NCI-H510A treated with DMSO at 0.1 percent for 48 hours (cell line): ENCODE data around the gene TK1.
"Not testable (repeated sequence)": the region's sequence is repeated elsewhere in the genome, so short reads cannot be mapped to it uniquely, and the experiment has no call there.

Source experiments
- DNase-seq: peaks from one replicate; lab custom pipeline; 2025; lab: John Stamatoyannopoulos, UW

TK1 gene

DNA sequence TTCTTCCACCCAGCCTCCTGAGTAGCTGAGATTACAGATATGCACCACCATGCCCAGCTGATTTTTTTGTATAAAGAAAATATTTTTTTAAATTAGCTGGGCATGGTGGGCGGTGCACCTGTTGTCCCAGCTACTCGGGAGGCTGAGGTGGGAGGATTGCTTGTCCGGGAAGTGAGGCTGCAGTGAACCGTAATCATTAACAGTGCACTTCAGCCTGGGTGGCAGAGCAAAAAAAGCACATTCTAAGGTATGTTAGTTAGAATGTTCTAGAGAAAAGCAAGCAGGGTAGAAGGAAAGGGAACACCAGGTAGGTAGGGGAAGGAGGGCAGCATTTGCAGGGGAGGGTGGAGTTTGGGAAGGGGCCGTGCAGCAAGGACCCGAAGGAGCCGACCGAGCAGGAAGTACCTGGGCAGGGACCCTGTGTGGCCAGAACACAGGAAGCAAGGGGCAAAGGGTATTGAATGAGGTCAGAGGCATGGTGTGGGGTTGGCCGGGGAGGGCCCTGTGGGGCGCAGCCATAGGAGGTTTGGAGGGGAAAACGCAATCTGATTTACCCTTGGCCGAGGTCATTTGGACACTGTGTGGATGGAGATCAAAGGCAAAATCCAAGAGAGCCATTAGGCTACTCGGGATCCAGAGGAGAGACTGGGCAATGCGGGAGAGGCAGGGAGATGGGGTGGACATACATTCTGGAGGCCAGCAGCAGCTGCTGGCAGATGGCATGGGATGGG lies 38.4 kb downstream of the TK1 start:
- no peak for DNase-seq

- no peak for DNase-seq
Measured at GRCh38 chr17:78147315-78147998, 39.4 kb downstream of the TK1 start.

- no peak for DNase-seq
Measured at GRCh38 chr17:78146881-78147280, 40.0 kb downstream of the TK1 start.

GRCh38 chr17:78146471-78146869 lies 40.4 kb downstream of the TK1 start:
- no peak for DNase-seq

DNA sequence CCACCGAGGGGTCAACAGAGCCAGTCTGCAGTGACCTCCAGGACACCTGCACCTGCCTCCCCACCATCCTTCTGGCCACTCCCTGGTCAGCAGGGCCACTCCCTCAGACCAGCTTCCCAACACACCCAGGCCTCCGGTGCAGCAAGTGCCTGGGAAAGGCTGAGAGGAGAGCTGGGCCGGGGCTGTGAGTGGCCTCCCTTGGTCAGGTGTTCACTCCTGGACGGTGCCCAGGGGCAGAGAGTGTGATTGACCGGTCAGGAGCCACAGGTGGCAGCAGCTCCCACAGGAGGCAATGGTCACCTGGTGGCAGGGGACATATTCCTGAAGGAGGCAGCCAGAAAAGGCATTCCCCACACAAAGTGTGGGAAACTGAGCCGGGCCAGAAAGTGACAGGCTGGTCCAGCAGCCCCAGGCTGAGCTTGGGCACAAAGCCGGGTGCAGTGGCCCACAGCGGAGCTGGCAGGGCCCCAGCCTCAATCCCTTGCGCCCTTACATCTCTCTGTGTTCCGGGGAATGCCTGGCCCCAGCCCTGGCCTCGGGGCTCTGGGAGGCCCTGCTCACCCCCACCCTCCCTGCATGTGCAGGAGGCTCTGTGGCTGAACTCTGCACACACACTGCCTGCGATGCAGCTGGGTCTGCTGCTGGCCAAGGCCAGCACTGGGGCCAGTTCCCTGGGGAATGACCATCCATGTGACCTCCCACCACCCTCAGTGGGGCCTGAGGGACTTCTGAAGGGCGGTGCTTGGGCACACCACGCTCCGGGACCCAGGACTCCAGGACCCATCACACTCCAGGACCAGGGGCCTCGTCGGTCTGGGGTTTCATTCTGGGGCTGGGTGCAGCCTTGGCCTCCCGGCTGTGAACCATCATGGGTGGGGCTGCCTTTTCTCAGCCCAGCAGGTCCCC lies 41.9 kb downstream of the TK1 start:
- no peak for DNase-seq

DNA sequence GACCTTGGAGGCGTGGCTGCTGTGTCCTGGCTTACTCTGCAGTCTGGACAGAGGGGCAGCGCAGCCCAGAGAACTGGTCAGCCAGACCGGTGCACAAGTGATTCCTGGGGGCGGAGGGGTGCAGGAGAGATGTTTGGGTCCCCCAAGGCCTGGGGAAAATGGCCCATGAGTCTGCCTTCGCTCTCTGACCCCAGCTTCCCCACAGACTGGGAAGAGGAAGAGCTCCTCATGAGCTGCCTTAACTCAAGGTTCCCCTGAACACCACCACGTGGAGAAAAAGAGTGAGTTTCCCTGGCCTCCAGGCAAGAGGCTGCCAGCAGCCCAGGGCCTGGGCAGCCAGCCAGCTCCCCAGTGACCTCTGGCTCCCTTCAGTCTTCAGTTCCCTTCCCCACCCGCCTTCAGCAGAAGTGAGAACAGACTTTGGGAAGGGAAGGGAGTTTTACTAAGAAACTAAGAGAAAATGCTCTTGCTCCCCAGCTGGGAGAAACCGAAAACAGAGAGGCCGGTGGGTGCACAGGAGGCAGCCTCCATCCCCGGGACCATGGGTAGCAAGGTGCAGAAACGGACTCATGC lies 42.6 kb downstream of the TK1 start:
- no peak for DNase-seq

GRCh38 chr17:78143214-78144146 lies 43.4 kb downstream of the TK1 start:
- DNase-seq = no peak

DNA sequence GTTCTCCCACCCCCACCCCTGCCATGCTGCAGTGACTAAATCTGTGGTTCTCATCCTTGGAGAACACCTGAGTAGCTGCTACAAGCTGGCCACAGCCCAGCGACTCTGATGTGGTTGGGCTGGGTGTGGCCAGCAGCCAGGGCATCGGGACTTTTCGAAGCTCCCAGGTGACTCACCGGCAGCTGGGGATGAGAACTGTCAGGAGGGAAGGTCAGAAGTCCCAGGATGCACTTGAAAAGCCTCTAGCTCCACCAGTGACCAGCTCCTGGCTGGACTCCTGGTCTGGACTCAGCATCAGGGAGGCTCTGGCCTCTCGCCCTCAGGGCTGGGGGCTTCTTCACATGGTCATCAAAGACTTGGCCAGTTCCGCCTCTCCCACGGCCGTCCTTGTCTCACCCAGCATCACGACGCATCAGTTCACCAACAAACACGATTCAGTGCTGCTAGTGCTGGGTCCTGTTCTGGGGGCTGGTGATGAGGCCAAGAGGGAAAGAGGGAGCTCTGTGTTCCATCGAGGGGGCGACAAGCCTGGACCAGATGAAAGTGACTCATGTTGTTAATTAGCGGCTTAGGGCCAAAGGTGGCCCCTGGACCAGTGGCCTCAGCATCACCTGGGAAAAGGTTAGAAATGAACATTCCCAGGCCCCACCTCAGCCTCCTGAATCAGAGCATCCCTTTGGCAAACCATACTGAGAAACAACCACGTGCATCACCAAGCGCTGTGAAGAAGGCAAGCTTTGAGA lies 44.6 kb downstream of the TK1 start:
- DNase-seq = peak; percentile 50

- DNase-seq = no peak
Measured at GRCh38 chr17:78141437-78142118, 45.3 kb downstream of the TK1 start.

DNA sequence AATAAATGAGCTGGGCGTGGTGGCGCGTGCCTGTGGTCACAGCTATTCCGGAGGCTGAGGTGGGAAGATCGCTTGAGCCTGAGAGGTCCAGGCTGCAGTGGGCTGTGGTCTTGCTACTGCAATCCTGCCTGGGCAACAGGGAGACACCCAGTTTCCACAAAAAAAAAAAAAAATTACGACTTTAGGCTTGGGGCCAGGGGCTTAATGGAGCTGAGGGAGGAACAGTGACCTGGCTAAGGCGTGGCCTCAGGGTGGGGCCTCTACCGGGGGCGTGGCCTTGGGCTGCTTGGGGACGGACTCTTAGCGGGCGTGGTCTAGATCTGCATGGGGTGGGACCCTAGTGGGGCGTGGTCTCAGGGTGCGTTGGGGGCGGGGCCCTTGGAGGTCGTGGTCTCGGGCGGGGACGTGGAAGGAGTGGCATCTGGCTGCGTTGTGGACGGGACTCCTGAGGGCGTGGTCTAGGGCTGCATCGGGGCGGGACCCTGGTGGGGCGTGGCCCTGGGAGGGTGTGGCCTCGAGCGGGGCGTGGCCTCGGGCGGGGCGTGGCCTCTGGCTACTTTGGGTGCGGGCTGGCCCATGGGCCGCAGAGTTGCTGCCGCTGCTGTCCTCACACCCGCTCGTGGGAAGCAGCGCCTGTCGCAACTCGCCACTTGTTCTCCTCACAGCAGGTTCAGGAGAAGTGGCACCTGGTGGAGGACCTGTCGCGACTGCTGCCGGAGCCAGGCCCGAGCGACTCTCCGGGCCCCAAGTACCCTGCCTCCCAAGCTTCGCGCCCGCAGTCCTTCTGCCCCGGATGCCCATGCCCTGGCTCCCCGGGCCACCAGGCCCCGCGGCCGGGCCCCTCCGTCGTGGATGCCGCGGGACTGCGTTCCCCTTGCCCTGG lies 46.4 kb downstream of the TK1 start:
- no peak for DNase-seq

- DNase-seq = not testable (repeated sequence)
Measured at GRCh38 chr17:78139861-78140168, 47.0 kb downstream of the TK1 start.

GRCh38 chr17:78138204-78139060 lies 48.4 kb downstream of the TK1 start:
- no peak for DNase-seq

DNA sequence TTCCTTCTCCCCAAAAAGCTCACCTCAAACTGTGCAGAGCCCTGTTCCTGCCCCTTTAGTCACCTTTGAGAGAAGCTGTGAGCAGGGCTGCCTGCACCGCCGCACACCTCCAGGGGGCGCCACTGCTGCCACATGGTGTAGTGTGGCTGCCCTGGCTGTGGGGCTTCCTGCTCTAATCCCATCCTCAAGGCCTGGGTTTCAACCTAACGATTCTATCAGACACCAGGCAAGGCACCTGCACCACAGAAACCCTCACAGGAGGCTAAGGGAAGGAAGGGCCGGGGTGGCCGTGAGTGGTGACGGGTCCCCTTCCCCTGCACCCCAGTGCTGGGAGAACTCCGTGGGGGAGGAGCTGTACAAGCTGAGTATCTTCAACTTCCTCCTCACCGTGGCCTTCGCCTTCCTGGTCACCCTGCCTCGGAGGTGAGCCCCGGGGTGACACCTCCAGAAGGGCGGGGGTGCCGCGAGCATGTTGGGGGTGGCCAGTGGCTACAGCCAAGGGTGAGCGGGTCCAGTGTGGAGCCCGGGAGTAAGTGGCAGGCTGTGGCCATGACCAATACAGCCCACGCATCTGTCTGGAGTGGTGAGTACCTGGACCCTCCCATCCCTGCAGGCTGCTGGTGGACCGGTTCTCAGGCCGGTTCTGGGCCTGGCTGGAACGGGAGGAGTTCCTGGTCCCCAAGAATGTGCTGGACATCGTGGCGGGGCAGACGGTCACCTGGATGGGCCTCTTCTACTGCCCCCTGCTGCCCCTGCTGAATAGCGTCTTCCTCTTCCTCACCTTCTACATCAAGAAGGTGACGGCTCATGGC lies 49.3 kb downstream of the TK1 start:
- DNase-seq = no peak

GRCh38 chr17:78135858-78136500 lies 50.9 kb downstream of the TK1 start:
- no peak for DNase-seq

DNA sequence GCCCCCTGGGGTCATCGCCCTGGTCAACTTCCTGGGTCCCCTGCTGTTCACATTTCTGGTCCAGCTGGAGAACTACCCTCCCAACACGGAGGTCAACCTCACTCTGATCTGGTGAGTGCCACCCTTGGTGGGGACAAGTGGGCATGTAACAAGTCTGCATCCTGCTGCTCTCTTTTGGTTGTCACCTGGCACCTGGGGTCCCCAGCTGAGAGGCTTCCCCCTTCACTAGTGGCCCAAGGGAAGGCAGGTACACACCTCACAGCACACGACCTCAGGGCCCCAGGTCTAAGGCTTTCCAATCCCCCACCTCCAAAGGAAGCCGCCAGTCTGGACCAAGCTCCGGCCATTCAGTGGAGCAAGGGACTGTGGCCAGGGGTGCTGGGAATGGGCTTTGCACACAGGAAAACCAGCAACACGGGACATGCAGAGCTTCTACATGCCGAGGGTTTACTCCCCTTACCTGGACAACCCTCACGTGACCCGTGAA lies 51.9 kb downstream of the TK1 start:
- DNase-seq = no peak
